ENCODE data around the gene NAPSA. TPM values are rescaled to one million over a fixed set of nuclear protein-coding genes. Genes with fewer than 3 reads are reported as not detected.

The NAPSA gene
- total and polyA plus RNA-seq, 2 donors (not counting 1 experiment from before 2014, with no cell fraction given) = 0.03 to 0.17 TPM

DNA sequence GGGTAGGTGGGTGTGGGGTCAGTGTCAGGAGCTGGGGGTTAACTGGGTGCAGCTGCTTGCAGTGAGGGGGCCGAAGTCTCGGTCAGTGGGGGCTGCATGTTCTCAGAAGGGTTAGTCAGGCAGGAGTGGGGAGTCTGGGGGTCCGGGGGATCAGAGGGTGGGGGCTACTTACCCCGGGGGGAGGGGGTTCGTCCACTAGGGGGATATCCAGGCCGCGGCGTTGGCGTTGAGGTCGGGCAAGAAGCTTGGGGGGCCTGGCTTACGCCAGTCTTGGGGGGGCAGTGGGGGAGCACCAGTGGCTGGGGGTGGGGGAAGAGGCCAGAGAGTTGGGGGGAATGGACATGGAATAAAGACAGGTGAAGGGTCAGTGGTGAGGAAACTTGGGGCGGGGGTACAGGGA lies 45.4 kb downstream of the NAPSA start:
- no peak overlapping the region for H3K27ac ChIP-seq (ENCODE audit: insufficient read depth, low read length)
- H2AFZ ChIP-seq (ENCODE audit: low read length) = no peak overlapping the region
- no peaks in the 10 kb centered on the region for H3K79me2 ChIP-seq (ENCODE audit: control insufficient read depth, insufficient read depth, low read length)
- no peaks in the 10 kb centered on the region for H3K4me1 ChIP-seq (ENCODE audit: control insufficient read depth, extremely low read depth, insufficient read depth, low read length)
- H3K9ac ChIP-seq (ENCODE audit: insufficient read depth, low read length) = no peak overlapping the region
- H3K9me3 ChIP-seq (ENCODE audit: control insufficient read depth, insufficient read depth, low read depth, low read length) = no peaks in the 10 kb centered on the region
- H4K20me1 ChIP-seq (ENCODE audit: control insufficient read depth, extremely low read depth, insufficient read depth, low read length) = no peaks in the 10 kb centered on the region
- no peak overlapping the region for H3K4me3 ChIP-seq (replicated peaks in 1 of 4; ENCODE audit: control extremely low read depth in 1 of 4, insufficient read depth in 1 of 4, low read depth in 3 of 4, low read length in 4 of 4)
- no peaks in the 10 kb centered on the region for H3K36me3 ChIP-seq (ENCODE audit: control insufficient read depth, insufficient read depth, low read length)
- DNase-seq (ENCODE audit: low read depth in 2 of 2) = no peak
- TF ChIP-seq, protein P1, sequence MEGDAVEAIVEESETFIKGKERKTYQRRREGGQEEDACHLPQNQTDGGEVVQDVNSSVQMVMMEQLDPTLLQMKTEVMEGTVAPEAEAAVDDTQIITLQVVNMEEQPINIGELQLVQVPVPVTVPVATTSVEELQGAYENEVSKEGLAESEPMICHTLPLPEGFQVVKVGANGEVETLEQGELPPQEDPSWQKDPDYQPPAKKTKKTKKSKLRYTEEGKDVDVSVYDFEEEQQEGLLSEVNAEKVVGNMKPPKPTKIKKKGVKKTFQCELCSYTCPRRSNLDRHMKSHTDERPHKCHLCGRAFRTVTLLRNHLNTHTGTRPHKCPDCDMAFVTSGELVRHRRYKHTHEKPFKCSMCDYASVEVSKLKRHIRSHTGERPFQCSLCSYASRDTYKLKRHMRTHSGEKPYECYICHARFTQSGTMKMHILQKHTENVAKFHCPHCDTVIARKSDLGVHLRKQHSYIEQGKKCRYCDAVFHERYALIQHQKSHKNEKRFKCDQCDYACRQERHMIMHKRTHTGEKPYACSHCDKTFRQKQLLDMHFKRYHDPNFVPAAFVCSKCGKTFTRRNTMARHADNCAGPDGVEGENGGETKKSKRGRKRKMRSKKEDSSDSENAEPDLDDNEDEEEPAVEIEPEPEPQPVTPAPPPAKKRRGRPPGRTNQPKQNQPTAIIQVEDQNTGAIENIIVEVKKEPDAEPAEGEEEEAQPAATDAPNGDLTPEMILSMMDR (conservative IDR thresholded peaks at IDR 0.05 in 1 of 2, IDR thresholded peaks at IDR 0.05 in 1 of 2; ENCODE audit: low read depth in 1 of 2, low read length in 2 of 2) = no peak
- TF ChIP-seq EZH2 (IDR thresholded peaks at IDR 0.05; ENCODE audit: low read length, missing control alignments) = no peak
- H3K4me2 ChIP-seq (ENCODE audit: extremely low read depth, insufficient read depth, low read length) = no peak overlapping the region
- no peaks in the 10 kb centered on the region for H3K27me3 ChIP-seq (ENCODE audit: control insufficient read depth, insufficient read depth, low read length)

DNA sequence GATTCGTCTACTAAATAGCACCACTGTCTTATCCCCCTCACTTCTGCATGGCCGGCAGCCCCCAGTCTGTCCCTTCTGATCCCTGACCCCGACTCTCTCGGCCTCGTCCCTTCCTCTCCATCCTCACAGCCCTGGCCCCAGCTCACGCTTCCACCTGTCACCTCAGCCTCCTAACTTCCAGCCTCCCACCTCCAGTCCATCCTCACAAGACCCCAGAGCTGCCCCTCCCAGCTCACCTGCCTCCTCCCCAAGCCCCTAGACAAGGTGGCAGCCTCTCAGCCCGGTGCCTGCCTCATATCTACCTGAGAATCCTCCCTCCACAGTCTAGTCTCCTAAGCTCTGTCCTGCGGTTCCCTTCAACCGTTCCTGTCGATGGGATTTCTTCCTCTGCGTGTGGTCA lies 46.3 kb downstream of the NAPSA start:
- H3K27ac ChIP-seq (ENCODE audit: insufficient read depth, low read length) = no peak overlapping the region
- DNase-seq (ENCODE audit: low read depth in 2 of 2) = no peak
- no peaks in the 10 kb centered on the region for H4K20me1 ChIP-seq (ENCODE audit: control insufficient read depth, extremely low read depth, insufficient read depth, low read length)
- H3K79me2 ChIP-seq (ENCODE audit: control insufficient read depth, insufficient read depth, low read length) = no peaks in the 10 kb centered on the region
- H3K9me3 ChIP-seq (ENCODE audit: control insufficient read depth, insufficient read depth, low read depth, low read length) = no peaks in the 10 kb centered on the region
- H2AFZ ChIP-seq (ENCODE audit: low read length) = no peak overlapping the region
- no peaks in the 10 kb centered on the region for H3K27me3 ChIP-seq (ENCODE audit: control insufficient read depth, insufficient read depth, low read length)
- TF ChIP-seq EZH2 (IDR thresholded peaks at IDR 0.05; ENCODE audit: low read length, missing control alignments) = no peak
- TF ChIP-seq, protein P1 (conservative IDR thresholded peaks at IDR 0.05 in 1 of 2, IDR thresholded peaks at IDR 0.05 in 1 of 2; ENCODE audit: low read depth in 1 of 2, low read length in 2 of 2) = no peak
- H3K4me1 ChIP-seq (ENCODE audit: control insufficient read depth, extremely low read depth, insufficient read depth, low read length) = no peaks in the 10 kb centered on the region
- no peak overlapping the region for H3K9ac ChIP-seq (ENCODE audit: insufficient read depth, low read length)
- H3K4me3 ChIP-seq (replicated peaks in 1 of 4; ENCODE audit: control extremely low read depth in 1 of 4, insufficient read depth in 1 of 4, low read depth in 3 of 4, low read length in 4 of 4) = no peak overlapping the region
- H3K4me2 ChIP-seq (ENCODE audit: extremely low read depth, insufficient read depth, low read length) = no peak overlapping the region
- H3K36me3 ChIP-seq (ENCODE audit: control insufficient read depth, insufficient read depth, low read length) = no peaks in the 10 kb centered on the region

DNA sequence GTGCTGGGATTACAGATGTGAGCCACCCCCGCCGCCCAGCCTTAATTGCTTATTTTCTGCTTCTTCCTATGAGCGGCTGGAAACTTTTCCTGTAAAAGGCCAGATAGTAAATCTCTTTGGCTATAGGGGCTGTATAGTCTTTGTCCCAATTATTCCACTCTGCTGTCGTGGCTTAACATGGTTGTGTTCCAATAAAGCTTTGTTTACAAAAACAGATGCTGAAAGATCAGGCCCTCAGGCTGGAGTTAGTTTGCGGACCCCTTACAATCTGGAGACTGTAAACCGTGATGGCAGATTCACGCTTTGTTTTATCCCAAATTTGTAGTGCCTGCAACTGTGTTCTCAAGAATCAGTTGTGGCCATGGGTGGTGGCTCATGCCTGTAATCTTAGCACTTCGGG lies 47.0 kb downstream of the NAPSA start:
- no peaks in the 10 kb centered on the region for H3K79me2 ChIP-seq (ENCODE audit: control insufficient read depth, insufficient read depth, low read length)
- no peak overlapping the region for H2AFZ ChIP-seq (ENCODE audit: low read length)
- TF ChIP-seq EZH2 (IDR thresholded peaks at IDR 0.05; ENCODE audit: low read length, missing control alignments) = no peak
- TF ChIP-seq, protein P1 (conservative IDR thresholded peaks at IDR 0.05 in 1 of 2, IDR thresholded peaks at IDR 0.05 in 1 of 2; ENCODE audit: low read depth in 1 of 2, low read length in 2 of 2) = no peak

More for the DNA sequence above, 47.0 kb downstream of the NAPSA start:
- Histone ChIP-seq H4K20me1 (ENCODE audit: control insufficient read depth, extremely low read depth, insufficient read depth, low read length) (no peaks in the 10 kb centered on the region), H3K4me2 (ENCODE audit: extremely low read depth, insufficient read depth, low read length) (no peak overlapping the region), H3K9ac (ENCODE audit: insufficient read depth, low read length) (no peak overlapping the region), H3K27ac (ENCODE audit: insufficient read depth, low read length) (no peak overlapping the region), H3K4me1 (ENCODE audit: control insufficient read depth, extremely low read depth, insufficient read depth, low read length) (no peaks in the 10 kb centered on the region), H3K4me3 (replicated peaks in 1 of 4; ENCODE audit: control extremely low read depth in 1 of 4, insufficient read depth in 1 of 4, low read depth in 3 of 4, low read length in 4 of 4) (no peak overlapping the region), H3K36me3 (ENCODE audit: control insufficient read depth, insufficient read depth, low read length) (no peaks in the 10 kb centered on the region), H3K27me3 (ENCODE audit: control insufficient read depth, insufficient read depth, low read length) (peaks cover 2% of the 10 kb centered on the region), H3K9me3 (ENCODE audit: control insufficient read depth, insufficient read depth, low read depth, low read length) (no peaks in the 10 kb centered on the region)
- no peak for DNase-seq (ENCODE audit: low read depth in 2 of 2)

All from fibroblast of lung (primary cell).